Immature natural killer cell (primary cell): ENCODE data around the gene MACROD2. TPM values are rescaled to one million over a fixed set of nuclear protein-coding genes. Genes with fewer than 3 reads are reported as not detected.

Experiments used
- DNase-seq, 3 donors: peaks; one replicate each; pipeline ENCODE4 v3.0.0; 2022; ENCODE audit warnings: mixed read lengths in 1 of 3
- H3K27ac Mint-ChIP-seq, 6 donors: one replicate each; pipeline ENCODE4 v1.8.0; 2020; ENCODE audit warnings: mixed read lengths in 6 of 6, mild to moderate bottlenecking in 5 of 6, inconsistent platforms in 4 of 6, moderate library complexity in 3 of 6
- H3K27me3 Mint-ChIP-seq, 3 donors: one replicate each; pipeline ENCODE4 v1.8.0; 2020 to 2021; ENCODE audit warnings: low read depth in 3 of 3, mild to moderate bottlenecking in 3 of 3, mixed read lengths in 3 of 3, moderate library complexity in 3 of 3, inconsistent platforms in 1 of 3
- H3K36me3 Mint-ChIP-seq, 3 donors: one replicate each; pipeline ENCODE4 v1.8.0; 2020; ENCODE audit warnings: mixed read lengths in 3 of 3, inconsistent platforms in 2 of 3, mild to moderate bottlenecking in 2 of 3
- H3K4me1 Mint-ChIP-seq, 2 donors: one replicate each; pipeline ENCODE4 v1.8.0; 2020; ENCODE audit warnings: inconsistent platforms in 2 of 2, mild to moderate bottlenecking in 2 of 2, mixed read lengths in 2 of 2, moderate library complexity in 1 of 2
- H3K4me3 Mint-ChIP-seq, 5 donors: one replicate each; pipeline ENCODE4 v1.8.0; 2020; ENCODE audit warnings: mild to moderate bottlenecking in 5 of 5, mixed read lengths in 5 of 5, inconsistent platforms in 3 of 5, moderate library complexity in 3 of 5
- H3K9me3 Mint-ChIP-seq, 6 donors: one replicate each; pipeline ENCODE4 v1.8.0; 2020; ENCODE audit warnings: mild to moderate bottlenecking in 6 of 6, mixed read lengths in 6 of 6, inconsistent platforms in 4 of 6, moderate library complexity in 3 of 6
- polyA plus RNA-seq, 3 donors: library from polyadenylated mRNA; unstranded; fragments of 300-500 nt; fragmentation: Illumina TruSeq; gene quantifications; one replicate each; pipeline ENCODE4 v1.2.3, GENCODE V29; 2021

MACROD2 gene
- polyA plus RNA-seq, 3 donors from 2014 or later = not detected

DNA sequence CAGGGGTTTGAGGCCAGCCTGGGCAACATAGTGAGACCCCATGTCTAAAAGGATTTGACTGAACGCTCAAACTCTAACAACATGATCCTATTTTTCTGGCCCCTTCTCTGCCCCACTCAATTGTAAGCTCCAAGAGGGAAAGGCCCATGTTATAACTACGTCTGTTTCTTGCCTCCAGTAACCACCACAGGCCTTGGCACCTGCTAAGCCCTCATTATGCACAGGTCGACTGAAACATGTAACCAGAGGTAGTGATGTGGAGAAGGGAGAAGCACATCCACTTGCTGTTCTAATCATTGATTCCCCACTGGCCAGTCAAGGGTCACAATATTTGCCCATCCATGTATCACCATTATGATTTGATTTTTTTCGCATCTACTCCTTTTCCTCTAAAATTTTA is 2102.5 kb downstream of the MACROD2 start:
- DNase-seq = no peak
- peaks cover 0 to 2% (median 0%) of the 10 kb centered on the region in 6 donors for H3K9me3 Mint-ChIP-seq
- peaks cover 0 to 1% (median 0%) of the 10 kb centered on the region in 3 donors for H3K36me3 Mint-ChIP-seq
- H3K27me3 Mint-ChIP-seq = peaks cover 0 to 1% (median 0%) of the 10 kb centered on the region in 3 donors
- H3K27ac Mint-ChIP-seq = no peak overlapping the region
- H3K4me1 Mint-ChIP-seq = peaks cover 3 to 6% of the 10 kb centered on the region in 2 donors
- H3K4me3 Mint-ChIP-seq = no peak overlapping the region

GRCh38 chr20:16098890-16099639 is 2103.7 kb downstream of the MACROD2 start:
- Mint-ChIP-seq H3K36me3 (peaks cover 0 to 5% (median 0%) of the 10 kb centered on the region in 3 donors), H3K27me3 (peaks cover 0 to 1% (median 0%) of the 10 kb centered on the region in 3 donors), H3K4me1 (peaks cover 3 to 6% of the 10 kb centered on the region in 2 donors), H3K4me3 (no peak overlapping the region), H3K9me3 (peaks cover 0 to 2% (median 0%) of the 10 kb centered on the region in 6 donors), H3K27ac (no peak overlapping the region)
- DNase-seq = no peak

- H3K27ac Mint-ChIP-seq = no peak overlapping the region
- H3K27me3 Mint-ChIP-seq = peaks cover 0 to 1% (median 0%) of the 10 kb centered on the region in 3 donors
- H3K36me3 Mint-ChIP-seq = peaks cover 0 to 5% (median 0%) of the 10 kb centered on the region in 3 donors
- no peak for DNase-seq
- peaks cover 0 to 2% (median 0%) of the 10 kb centered on the region in 6 donors for H3K9me3 Mint-ChIP-seq
- H3K4me3 Mint-ChIP-seq = no peak overlapping the region
- H3K4me1 Mint-ChIP-seq = peaks cover 3 to 6% of the 10 kb centered on the region in 2 donors
Observed at GRCh38 chr20:16100111-16100510, 2104.8 kb downstream of the MACROD2 start.

- peaks cover 0 to 5% (median 0%) of the 10 kb centered on the region in 3 donors for H3K36me3 Mint-ChIP-seq
Observed at GRCh38 chr20:16100767-16101166, 2105.5 kb downstream of the MACROD2 start.

More at GRCh38 chr20:16100767-16101166, 2105.5 kb downstream of the MACROD2 start:
- Mint-ChIP-seq H3K27me3 (peaks cover 0 to 1% (median 0%) of the 10 kb centered on the region in 3 donors), H3K27ac (no peak overlapping the region), H3K4me3 (no peak overlapping the region), H3K4me1 (peaks cover 3 to 6% of the 10 kb centered on the region in 2 donors), H3K9me3 (no peaks in the 10 kb centered on the region)
- no peak for DNase-seq

Other genes starting within 250 kb of the MACROD2 start
- 1 to 10 TPM; 4.1 to 6.7 (median 4.5) TPM for gene ESF1, start 210.6 kb upstream of the MACROD2 start, polyA plus RNA-seq
- gene NDUFAF5, start 210.5 kb upstream of the MACROD2 start, polyA plus RNA-seq = 10 to 100 TPM in 1 of 3 donors, 1 to 10 TPM in 2; 5.8 to 14.8 (median 7.7) TPM
- gene SEL1L2, start 4.9 kb upstream of the MACROD2 start, polyA plus RNA-seq = not detected